ENCODE results near the gene FBXL19. TPM values are rescaled to one million over a fixed set of nuclear protein-coding genes. Genes with fewer than 3 reads are reported as not detected.

FBXL19 gene
- total and polyA plus RNA-seq, 2 of the 13 experiments (the other 11 are each of a cell fraction or from before 2014, with no cell fraction given), result 6.0 to 13.7 TPM

DNA sequence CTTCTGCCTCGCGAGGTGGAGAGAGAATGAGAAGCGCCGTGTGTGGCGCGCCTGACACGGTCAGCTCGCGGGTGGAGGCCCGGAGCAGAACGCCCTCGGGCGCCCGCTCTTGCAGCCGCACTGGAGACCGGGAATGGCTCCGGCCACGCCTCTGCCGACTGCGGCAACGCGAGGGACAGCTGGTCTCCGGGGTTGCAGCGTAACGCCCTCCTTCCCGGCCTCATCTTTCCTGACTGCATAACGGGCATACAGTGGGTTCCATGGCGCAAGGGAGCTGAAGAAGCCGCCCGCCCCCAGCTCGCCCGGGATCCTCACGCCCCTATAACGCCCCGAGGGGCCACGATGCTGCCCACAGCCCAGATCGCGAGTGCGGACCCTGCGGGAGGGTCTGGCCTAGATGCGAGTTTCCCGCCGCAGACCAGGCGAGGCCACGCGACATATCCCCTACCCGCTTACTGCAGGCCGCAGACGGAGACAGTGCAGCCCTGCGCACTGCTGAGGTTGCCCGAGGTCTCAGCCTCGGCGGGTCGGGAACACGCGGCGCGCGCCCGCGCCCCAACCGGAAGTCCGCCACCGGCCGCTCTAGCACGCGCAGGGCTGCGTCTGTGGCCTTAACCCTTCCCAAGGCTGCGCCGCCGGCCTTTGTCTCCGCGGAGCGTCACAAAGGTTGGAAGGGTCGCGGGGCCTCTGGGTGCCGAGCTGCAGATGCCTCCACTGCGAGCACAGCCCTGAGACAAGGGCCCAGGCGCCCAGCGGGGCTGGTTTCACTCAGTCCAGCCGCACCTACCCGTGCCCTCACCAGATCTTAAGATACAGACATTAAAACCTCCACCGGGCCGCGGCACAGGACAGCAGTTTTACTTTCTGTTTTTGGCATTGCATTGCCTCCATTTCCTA is 48.3 kb upstream of the FBXL19 start (continued):
- TF ChIP-seq, protein P1, sequence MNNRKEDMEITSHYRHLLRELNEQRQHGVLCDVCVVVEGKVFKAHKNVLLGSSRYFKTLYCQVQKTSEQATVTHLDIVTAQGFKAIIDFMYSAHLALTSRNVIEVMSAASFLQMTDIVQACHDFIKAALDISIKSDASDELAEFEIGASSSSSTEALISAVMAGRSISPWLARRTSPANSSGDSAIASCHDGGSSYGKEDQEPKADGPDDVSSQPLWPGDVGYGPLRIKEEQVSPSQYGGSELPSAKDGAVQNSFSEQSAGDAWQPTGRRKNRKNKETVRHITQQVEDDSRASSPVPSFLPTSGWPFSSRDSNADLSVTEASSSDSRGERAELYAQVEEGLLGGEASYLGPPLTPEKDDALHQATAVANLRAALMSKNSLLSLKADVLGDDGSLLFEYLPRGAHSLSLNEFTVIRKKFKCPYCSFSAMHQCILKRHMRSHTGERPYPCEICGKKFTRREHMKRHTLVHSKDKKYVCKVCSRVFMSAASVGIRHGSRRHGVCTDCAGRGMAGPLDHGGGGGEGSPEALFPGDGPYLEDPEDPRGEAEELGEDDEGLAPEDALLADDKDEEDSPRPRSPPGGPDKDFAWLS (CRISPR knock-in tag; IDR thresholded peaks at IDR 0.05; ENCODE audit: borderline replicate concordance), result peak; percentile 81
- TF ChIP-seq, protein P2, sequence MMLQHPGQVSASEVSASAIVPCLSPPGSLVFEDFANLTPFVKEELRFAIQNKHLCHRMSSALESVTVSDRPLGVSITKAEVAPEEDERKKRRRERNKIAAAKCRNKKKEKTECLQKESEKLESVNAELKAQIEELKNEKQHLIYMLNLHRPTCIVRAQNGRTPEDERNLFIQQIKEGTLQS (CRISPR knock-in tag; IDR thresholded peaks at IDR 0.05), result peak; percentile 80
- TF ChIP-seq MED1 (CRISPR knock-in tag; IDR thresholded peaks at IDR 0.05) (peak; percentile 95), ZNF20 (CRISPR knock-in tag; IDR thresholded peaks at IDR 0.05) (peak; percentile 93), ZNF607 (CRISPR knock-in tag; IDR thresholded peaks at IDR 0.05; ENCODE audit: borderline replicate concordance) (peak; percentile 82), ZNF549 (CRISPR knock-in tag; IDR thresholded peaks at IDR 0.05) (peak; percentile 13), HOXA7 (CRISPR knock-in tag; IDR thresholded peaks at IDR 0.05) (no peak), CHCHD3 (CRISPR knock-in tag; IDR thresholded peaks at IDR 0.05) (peak; percentile 80; the same call in 1 of the 2 replicates), ZNF550 (CRISPR knock-in tag; IDR thresholded peaks at IDR 0.05; ENCODE audit: borderline replicate concordance) (peak; percentile 94; the same call in 1 of the 2 replicates), BRD4 (CRISPR knock-in tag; IDR thresholded peaks at IDR 0.05) (peak; percentile 94), NFKBIZ (CRISPR knock-in tag; IDR thresholded peaks at IDR 0.05) (peak; percentile 94; the same call in 1 of the 2 replicates), ZNF12 (CRISPR knock-in tag; IDR thresholded peaks at IDR 0.05) (peak; percentile 69; the same call in 1 of the 2 replicates), KDM4B (CRISPR knock-in tag; IDR thresholded peaks at IDR 0.05) (peak; percentile 91), ZBTB21 (CRISPR knock-in tag; IDR thresholded peaks at IDR 0.05) (peak; percentile 71), RFXANK (CRISPR knock-in tag; IDR thresholded peaks at IDR 0.05) (0 out of 2 replicates have a peak, but pooled peaks have one; percentile 81), PLRG1 (conservative IDR thresholded peaks at IDR 0.05) (no peak), RELA (CRISPR knock-in tag; IDR thresholded peaks at IDR 0.05) (peak; percentile 94), TOPORS (CRISPR knock-in tag; IDR thresholded peaks at IDR 0.05) (peak; percentile 95)
- TF ChIP-seq, protein P3, sequence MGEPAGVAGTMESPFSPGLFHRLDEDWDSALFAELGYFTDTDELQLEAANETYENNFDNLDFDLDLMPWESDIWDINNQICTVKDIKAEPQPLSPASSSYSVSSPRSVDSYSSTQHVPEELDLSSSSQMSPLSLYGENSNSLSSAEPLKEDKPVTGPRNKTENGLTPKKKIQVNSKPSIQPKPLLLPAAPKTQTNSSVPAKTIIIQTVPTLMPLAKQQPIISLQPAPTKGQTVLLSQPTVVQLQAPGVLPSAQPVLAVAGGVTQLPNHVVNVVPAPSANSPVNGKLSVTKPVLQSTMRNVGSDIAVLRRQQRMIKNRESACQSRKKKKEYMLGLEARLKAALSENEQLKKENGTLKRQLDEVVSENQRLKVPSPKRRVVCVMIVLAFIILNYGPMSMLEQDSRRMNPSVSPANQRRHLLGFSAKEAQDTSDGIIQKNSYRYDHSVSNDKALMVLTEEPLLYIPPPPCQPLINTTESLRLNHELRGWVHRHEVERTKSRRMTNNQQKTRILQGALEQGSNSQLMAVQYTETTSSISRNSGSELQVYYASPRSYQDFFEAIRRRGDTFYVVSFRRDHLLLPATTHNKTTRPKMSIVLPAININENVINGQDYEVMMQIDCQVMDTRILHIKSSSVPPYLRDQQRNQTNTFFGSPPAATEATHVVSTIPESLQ (CRISPR knock-in tag; conservative IDR thresholded peaks at IDR 0.05), result no peak; the same call in 1 of the 2 replicates
- TF ChIP-seq, protein P4, sequence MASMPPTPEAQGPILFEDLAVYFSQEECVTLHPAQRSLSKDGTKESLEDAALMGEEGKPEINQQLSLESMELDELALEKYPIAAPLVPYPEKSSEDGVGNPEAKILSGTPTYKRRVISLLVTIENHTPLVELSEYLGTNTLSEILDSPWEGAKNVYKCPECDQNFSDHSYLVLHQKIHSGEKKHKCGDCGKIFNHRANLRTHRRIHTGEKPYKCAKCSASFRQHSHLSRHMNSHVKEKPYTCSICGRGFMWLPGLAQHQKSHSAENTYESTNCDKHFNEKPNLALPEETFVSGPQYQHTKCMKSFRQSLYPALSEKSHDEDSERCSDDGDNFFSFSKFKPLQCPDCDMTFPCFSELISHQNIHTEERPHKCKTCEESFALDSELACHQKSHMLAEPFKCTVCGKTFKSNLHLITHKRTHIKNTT (CRISPR knock-in tag; IDR thresholded peaks at IDR 0.05), result no peak
- TF ChIP-seq, protein P5, sequence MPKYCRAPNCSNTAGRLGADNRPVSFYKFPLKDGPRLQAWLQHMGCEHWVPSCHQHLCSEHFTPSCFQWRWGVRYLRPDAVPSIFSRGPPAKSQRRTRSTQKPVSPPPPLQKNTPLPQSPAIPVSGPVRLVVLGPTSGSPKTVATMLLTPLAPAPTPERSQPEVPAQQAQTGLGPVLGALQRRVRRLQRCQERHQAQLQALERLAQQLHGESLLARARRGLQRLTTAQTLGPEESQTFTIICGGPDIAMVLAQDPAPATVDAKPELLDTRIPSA (CRISPR knock-in tag; IDR thresholded peaks at IDR 0.05; ENCODE audit: borderline replicate concordance), result peak; percentile 87
- TF ChIP-seq, protein P6, sequence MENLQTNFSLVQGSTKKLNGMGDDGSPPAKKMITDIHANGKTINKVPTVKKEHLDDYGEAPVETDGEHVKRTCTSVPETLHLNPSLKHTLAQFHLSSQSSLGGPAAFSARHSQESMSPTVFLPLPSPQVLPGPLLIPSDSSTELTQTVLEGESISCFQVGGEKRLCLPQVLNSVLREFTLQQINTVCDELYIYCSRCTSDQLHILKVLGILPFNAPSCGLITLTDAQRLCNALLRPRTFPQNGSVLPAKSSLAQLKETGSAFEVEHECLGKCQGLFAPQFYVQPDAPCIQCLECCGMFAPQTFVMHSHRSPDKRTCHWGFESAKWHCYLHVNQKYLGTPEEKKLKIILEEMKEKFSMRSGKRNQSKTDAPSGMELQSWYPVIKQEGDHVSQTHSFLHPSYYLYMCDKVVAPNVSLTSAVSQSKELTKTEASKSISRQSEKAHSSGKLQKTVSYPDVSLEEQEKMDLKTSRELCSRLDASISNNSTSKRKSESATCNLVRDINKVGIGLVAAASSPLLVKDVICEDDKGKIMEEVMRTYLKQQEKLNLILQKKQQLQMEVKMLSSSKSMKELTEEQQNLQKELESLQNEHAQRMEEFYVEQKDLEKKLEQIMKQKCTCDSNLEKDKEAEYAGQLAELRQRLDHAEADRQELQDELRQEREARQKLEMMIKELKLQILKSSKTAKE (CRISPR knock-in tag; IDR thresholded peaks at IDR 0.05; ENCODE audit: borderline replicate concordance), result peak; percentile 84; the same call in 1 of the 2 replicates

Data from HepG2 (cell line).